ENCODE measurements around the gene AMY2A.
"Not testable (repeated sequence)": the region's sequence is repeated elsewhere in the genome, so short reads cannot be mapped to it uniquely, and the experiment has no call there.

DNA sequence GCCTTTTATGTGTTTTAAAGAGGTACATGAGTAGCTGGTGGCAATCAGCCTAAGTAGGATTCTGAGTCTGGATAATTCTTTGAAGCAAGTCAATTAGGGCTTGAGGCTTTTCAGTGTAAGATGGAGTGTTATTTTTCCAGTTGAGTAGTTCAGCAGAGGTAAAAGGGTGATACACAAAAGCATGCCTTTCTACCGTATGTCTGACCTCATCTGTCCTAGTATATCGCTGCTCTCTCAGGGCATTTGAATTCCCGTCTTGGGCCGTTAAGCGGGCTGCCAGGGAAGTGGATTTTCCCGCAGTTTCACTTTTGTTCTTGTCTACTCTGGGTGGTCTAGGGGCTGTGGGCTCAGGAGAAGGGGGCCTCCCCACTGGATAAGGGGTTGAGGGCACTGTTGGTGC is 36.9 kb downstream of the AMY2A start:
- TF ChIP-seq, protein P1, sequence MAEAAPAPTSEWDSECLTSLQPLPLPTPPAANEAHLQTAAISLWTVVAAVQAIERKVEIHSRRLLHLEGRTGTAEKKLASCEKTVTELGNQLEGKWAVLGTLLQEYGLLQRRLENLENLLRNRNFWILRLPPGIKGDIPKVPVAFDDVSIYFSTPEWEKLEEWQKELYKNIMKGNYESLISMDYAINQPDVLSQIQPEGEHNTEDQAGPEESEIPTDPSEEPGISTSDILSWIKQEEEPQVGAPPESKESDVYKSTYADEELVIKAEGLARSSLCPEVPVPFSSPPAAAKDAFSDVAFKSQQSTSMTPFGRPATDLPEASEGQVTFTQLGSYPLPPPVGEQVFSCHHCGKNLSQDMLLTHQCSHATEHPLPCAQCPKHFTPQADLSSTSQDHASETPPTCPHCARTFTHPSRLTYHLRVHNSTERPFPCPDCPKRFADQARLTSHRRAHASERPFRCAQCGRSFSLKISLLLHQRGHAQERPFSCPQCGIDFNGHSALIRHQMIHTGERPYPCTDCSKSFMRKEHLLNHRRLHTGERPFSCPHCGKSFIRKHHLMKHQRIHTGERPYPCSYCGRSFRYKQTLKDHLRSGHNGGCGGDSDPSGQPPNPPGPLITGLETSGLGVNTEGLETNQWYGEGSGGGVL (tag by site-specific recombination; IDR thresholded peaks at IDR 0.05) = not testable (repeated sequence)
- TF ChIP-seq, protein P2, sequence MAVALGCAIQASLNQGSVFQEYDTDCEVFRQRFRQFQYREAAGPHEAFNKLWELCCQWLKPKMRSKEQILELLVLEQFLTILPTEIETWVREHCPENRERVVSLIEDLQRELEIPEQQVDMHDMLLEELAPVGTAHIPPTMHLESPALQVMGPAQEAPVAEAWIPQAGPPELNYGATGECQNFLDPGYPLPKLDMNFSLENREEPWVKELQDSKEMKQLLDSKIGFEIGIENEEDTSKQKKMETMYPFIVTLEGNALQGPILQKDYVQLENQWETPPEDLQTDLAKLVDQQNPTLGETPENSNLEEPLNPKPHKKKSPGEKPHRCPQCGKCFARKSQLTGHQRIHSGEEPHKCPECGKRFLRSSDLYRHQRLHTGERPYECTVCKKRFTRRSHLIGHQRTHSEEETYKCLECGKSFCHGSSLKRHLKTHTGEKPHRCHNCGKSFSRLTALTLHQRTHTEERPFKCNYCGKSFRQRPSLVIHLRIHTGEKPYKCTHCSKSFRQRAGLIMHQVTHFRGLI (tag by site-specific recombination; IDR thresholded peaks at IDR 0.05) = not testable (repeated sequence)
- TF ChIP-seq, protein P3, sequence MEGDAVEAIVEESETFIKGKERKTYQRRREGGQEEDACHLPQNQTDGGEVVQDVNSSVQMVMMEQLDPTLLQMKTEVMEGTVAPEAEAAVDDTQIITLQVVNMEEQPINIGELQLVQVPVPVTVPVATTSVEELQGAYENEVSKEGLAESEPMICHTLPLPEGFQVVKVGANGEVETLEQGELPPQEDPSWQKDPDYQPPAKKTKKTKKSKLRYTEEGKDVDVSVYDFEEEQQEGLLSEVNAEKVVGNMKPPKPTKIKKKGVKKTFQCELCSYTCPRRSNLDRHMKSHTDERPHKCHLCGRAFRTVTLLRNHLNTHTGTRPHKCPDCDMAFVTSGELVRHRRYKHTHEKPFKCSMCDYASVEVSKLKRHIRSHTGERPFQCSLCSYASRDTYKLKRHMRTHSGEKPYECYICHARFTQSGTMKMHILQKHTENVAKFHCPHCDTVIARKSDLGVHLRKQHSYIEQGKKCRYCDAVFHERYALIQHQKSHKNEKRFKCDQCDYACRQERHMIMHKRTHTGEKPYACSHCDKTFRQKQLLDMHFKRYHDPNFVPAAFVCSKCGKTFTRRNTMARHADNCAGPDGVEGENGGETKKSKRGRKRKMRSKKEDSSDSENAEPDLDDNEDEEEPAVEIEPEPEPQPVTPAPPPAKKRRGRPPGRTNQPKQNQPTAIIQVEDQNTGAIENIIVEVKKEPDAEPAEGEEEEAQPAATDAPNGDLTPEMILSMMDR (tag by site-specific recombination; IDR thresholded peaks at IDR 0.05) = not testable (repeated sequence)
- TF ChIP-seq, protein P4, sequence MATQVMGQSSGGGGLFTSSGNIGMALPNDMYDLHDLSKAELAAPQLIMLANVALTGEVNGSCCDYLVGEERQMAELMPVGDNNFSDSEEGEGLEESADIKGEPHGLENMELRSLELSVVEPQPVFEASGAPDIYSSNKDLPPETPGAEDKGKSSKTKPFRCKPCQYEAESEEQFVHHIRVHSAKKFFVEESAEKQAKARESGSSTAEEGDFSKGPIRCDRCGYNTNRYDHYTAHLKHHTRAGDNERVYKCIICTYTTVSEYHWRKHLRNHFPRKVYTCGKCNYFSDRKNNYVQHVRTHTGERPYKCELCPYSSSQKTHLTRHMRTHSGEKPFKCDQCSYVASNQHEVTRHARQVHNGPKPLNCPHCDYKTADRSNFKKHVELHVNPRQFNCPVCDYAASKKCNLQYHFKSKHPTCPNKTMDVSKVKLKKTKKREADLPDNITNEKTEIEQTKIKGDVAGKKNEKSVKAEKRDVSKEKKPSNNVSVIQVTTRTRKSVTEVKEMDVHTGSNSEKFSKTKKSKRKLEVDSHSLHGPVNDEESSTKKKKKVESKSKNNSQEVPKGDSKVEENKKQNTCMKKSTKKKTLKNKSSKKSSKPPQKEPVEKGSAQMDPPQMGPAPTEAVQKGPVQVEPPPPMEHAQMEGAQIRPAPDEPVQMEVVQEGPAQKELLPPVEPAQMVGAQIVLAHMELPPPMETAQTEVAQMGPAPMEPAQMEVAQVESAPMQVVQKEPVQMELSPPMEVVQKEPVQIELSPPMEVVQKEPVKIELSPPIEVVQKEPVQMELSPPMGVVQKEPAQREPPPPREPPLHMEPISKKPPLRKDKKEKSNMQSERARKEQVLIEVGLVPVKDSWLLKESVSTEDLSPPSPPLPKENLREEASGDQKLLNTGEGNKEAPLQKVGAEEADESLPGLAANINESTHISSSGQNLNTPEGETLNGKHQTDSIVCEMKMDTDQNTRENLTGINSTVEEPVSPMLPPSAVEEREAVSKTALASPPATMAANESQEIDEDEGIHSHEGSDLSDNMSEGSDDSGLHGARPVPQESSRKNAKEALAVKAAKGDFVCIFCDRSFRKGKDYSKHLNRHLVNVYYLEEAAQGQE (tag by site-specific recombination; IDR thresholded peaks at IDR 0.05) = not testable (repeated sequence)
- TF ChIP-seq ZBTB21 (tag by site-specific recombination; IDR thresholded peaks at IDR 0.05); ZNF138 (tag by site-specific recombination; IDR thresholded peaks at IDR 0.05; ENCODE audit: borderline replicate concordance); TRIM28 (IDR thresholded peaks at IDR 0.05; ENCODE audit: borderline replicate concordance, low read length); YY1 (tag by site-specific recombination; IDR thresholded peaks at IDR 0.05); ZFP41 (tag by site-specific recombination; IDR thresholded peaks at IDR 0.05; ENCODE audit: borderline replicate concordance): not testable (repeated sequence)

All from HEK293 (cell line).